ENCODE measurements around the gene ZNF641. TPM values are rescaled to one million over a fixed set of nuclear protein-coding genes. Genes with fewer than 3 reads are reported as not detected.

The ZNF641 gene
- total and polyA plus RNA-seq, 7 donors: 3.0 to 28.5 (median 16.6) TPM

GRCh38 chr12:48316491-48316890 lies 34.2 kb downstream of the ZNF641 start:
- Histone ChIP-seq H3K9me3 (no peaks in the 10 kb centered on the region), H3K27me3 (no peaks in the 10 kb centered on the region), H3K4me1 (no peaks in the 10 kb centered on the region), H3K27ac (no peak overlapping the region), H3K4me3 (no peak overlapping the region), H3K36me3 (no peaks in the 10 kb centered on the region)
- DNase-seq: no peak
- 87% methylated on average over 2 of the region's 2 CpGs; no CpG with 5 or more reads in 1 of the 2 donors for WGBS, 2 donors
- TF ChIP-seq POLR2AphosphoS5 (IDR thresholded peaks at IDR 0.05) (no peak), POLR2A (IDR thresholded peaks at IDR 0.05) (no peak), CTCF (IDR thresholded peaks at IDR 0.05) (no peak), EP300 (IDR thresholded peaks at IDR 0.05) (no peak)
- intact Hi-C loops (cut with DNase I): no loop called here

- Histone ChIP-seq H3K27me3 (no peaks in the 10 kb centered on the region), H3K4me1 (no peaks in the 10 kb centered on the region), H3K27ac (no peak overlapping the region), H3K36me3 (no peaks in the 10 kb centered on the region), H3K4me3 (no peak overlapping the region), H3K9me3 (no peaks in the 10 kb centered on the region)
- DNase-seq: no peak
- intact Hi-C loops (cut with DNase I): no loop called here
- 44 to 54% methylated on average over 3 of the region's 3 CpGs for WGBS, 2 donors
- TF ChIP-seq EP300 (IDR thresholded peaks at IDR 0.05) (no peak), POLR2AphosphoS5 (IDR thresholded peaks at IDR 0.05) (no peak), CTCF (IDR thresholded peaks at IDR 0.05) (no peak), POLR2A (IDR thresholded peaks at IDR 0.05) (no peak)
Observed at GRCh38 chr12:48311313-48311712, 39.4 kb downstream of the ZNF641 start.

GRCh38 chr12:48307269-48307668 lies 43.5 kb downstream of the ZNF641 start:
- TF ChIP-seq CTCF (IDR thresholded peaks at IDR 0.05): no peak
- no peak for TF ChIP-seq POLR2A (IDR thresholded peaks at IDR 0.05)
- TF ChIP-seq POLR2AphosphoS5 (IDR thresholded peaks at IDR 0.05): no peak
- no peak for TF ChIP-seq EP300 (IDR thresholded peaks at IDR 0.05)
- no peak for DNase-seq
- intact Hi-C loops (cut with DNase I): no loop called here
- WGBS, 2 donors: 93 to 96% methylated on average over 13 of the region's 13 CpGs
- Histone ChIP-seq H3K27me3 (no peaks in the 10 kb centered on the region), H3K36me3 (no peaks in the 10 kb centered on the region), H3K4me3 (no peak overlapping the region), H3K27ac (no peak overlapping the region), H3K4me1 (no peaks in the 10 kb centered on the region), H3K9me3 (no peaks in the 10 kb centered on the region)

- H3K4me1 ChIP-seq: no peaks in the 10 kb centered on the region
- H3K4me3 ChIP-seq: no peak overlapping the region
- DNase-seq: no peak
- intact Hi-C loops (cut with DNase I): no loop called here
- H3K36me3 ChIP-seq: no peaks in the 10 kb centered on the region
- H3K27ac ChIP-seq: no peak overlapping the region
- TF ChIP-seq EP300 (IDR thresholded peaks at IDR 0.05): no peak
- no peak for TF ChIP-seq CTCF (IDR thresholded peaks at IDR 0.05)
- TF ChIP-seq POLR2A (IDR thresholded peaks at IDR 0.05): no peak
- TF ChIP-seq POLR2AphosphoS5 (IDR thresholded peaks at IDR 0.05): no peak
- H3K9me3 ChIP-seq: no peaks in the 10 kb centered on the region
- WGBS, 2 donors: 90 to 93% methylated on average over 2 of the region's 2 CpGs
- H3K27me3 ChIP-seq: no peaks in the 10 kb centered on the region
Observed at GRCh38 chr12:48305190-48305589, 45.5 kb downstream of the ZNF641 start.

GRCh38 chr12:48302161-48302911 lies 48.4 kb downstream of the ZNF641 start:
- TF ChIP-seq CTCF (IDR thresholded peaks at IDR 0.05) (no peak), EP300 (IDR thresholded peaks at IDR 0.05) (no peak), POLR2AphosphoS5 (IDR thresholded peaks at IDR 0.05) (no peak), POLR2A (IDR thresholded peaks at IDR 0.05) (no peak)
- WGBS, 2 donors: 87 to 88% methylated on average over 2 of the region's 2 CpGs
- H3K36me3 ChIP-seq: no peaks in the 10 kb centered on the region
- H3K27ac ChIP-seq: no peak overlapping the region
- no peak for DNase-seq
- no peaks in the 10 kb centered on the region for H3K27me3 ChIP-seq
- no peaks in the 10 kb centered on the region for H3K4me1 ChIP-seq
- H3K4me3 ChIP-seq: no peak overlapping the region
- no peaks in the 10 kb centered on the region for H3K9me3 ChIP-seq
- intact Hi-C loops (cut with DNase I): no loop called here
